KMS-11 (cell line): ENCODE data around the gene SEBOX.
A peak's percentile ranks its signal among the peaks of the same experiment; 100 is the strongest.

Source experiments
- H2AFZ ChIP-seq: fragments of 200-600 bp; sonication (generic); 2 replicates; pipeline ENCODE4 v1.6.1; 2016; ENCODE audit warnings: antibody characterized with exemption, mixed run types, low read depth
- H3K27ac ChIP-seq: fragments of 200-600 bp; sonication (generic); 2 replicates; pipeline ENCODE4 v1.6.1; 2016; ENCODE audit warnings: mild to moderate bottlenecking, mixed run types
- H3K27me3 ChIP-seq: fragments of 200-600 bp; sonication (generic); 2 replicates; pipeline ENCODE4 v1.6.1; 2017; ENCODE audit warnings: mild to moderate bottlenecking, low read depth, mixed run types, moderate library complexity; ENCODE audit not compliant: insufficient read depth
- H3K36me3 ChIP-seq: fragments of 200-600 bp; sonication (generic); 2 replicates; pipeline ENCODE4 v1.6.1; 2017; ENCODE audit warnings: mild to moderate bottlenecking, mixed run types; ENCODE audit not compliant: insufficient read depth
- H3K4me1 ChIP-seq: fragments of 200-600 bp; sonication (generic); 2 replicates; pipeline ENCODE4 v1.6.1; 2016; ENCODE audit warnings: mild to moderate bottlenecking, low read depth, mixed run types; ENCODE audit not compliant: poor library complexity, severe bottlenecking
- H3K4me2 ChIP-seq: fragments of 200-600 bp; sonication (generic); 2 replicates; pipeline ENCODE4 v1.7.0; 2016; ENCODE audit warnings: mild to moderate bottlenecking, mixed run types
- H3K4me3 ChIP-seq: fragments of 200-600 bp; sonication (generic); IDR thresholded peaks from 2 replicates; pipeline ENCODE4 v1.6.1; 2017; ENCODE audit warnings: low read depth, low read length, mixed read lengths; ENCODE audit not compliant: insufficient read depth
- H3K79me2 ChIP-seq: fragments of 200-600 bp; sonication (generic); 2 replicates; pipeline ENCODE4 v1.6.1; 2016; ENCODE audit warnings: low read depth, mixed run types; ENCODE audit not compliant: insufficient read depth
- H3K9ac ChIP-seq: fragments of 200-600 bp; sonication (generic); 2 replicates; pipeline ENCODE4 v1.6.1; 2016; ENCODE audit warnings: mild to moderate bottlenecking, mixed run types
- H4K20me1 ChIP-seq: fragments of 200-600 bp; sonication (generic); 2 replicates; pipeline ENCODE4 v1.6.1; 2016; ENCODE audit warnings: mild to moderate bottlenecking, mixed run types; ENCODE audit not compliant: insufficient read depth
- TF ChIP-seq, protein P1 (sequence below): fragments of 200-600 bp; sonication (generic); conservative IDR thresholded peaks from 2 replicates; pipeline ENCODE4 v1.6.1; 2017; ENCODE audit warnings: low read depth, mild to moderate bottlenecking, antibody characterized with exemption, low read length, moderate library complexity, mixed read lengths

SEBOX gene

DNA sequence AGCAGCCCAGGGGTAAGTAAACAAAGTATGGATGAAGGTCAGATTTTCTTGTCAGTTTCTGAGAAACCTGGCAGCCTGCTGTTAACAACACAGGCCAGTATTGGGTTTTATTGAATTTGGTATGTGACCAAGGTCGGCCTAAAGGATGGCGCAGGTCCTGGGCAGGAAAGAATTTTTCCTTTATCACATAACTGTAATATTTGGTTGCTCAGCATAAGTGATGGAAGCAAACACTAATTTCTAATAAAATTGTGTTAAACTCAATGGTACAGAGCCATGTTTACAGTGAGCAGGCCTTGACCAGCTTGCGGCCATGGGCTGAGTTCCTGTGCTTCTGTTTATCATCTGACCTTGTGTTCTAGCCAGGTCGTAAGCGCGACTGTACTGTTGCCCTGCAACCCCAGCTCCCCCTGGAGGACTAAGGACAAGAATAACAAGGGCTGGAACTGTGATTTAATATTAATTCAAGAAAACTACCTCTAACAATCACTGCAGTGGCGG, 18.2 kb downstream of the SEBOX start:
- TF ChIP-seq, protein P1, sequence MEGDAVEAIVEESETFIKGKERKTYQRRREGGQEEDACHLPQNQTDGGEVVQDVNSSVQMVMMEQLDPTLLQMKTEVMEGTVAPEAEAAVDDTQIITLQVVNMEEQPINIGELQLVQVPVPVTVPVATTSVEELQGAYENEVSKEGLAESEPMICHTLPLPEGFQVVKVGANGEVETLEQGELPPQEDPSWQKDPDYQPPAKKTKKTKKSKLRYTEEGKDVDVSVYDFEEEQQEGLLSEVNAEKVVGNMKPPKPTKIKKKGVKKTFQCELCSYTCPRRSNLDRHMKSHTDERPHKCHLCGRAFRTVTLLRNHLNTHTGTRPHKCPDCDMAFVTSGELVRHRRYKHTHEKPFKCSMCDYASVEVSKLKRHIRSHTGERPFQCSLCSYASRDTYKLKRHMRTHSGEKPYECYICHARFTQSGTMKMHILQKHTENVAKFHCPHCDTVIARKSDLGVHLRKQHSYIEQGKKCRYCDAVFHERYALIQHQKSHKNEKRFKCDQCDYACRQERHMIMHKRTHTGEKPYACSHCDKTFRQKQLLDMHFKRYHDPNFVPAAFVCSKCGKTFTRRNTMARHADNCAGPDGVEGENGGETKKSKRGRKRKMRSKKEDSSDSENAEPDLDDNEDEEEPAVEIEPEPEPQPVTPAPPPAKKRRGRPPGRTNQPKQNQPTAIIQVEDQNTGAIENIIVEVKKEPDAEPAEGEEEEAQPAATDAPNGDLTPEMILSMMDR, result peak; percentile 23; the same call in 1 of the 2 replicates
- Histone ChIP-seq H3K79me2 (no peaks in the 10 kb centered on the region), H3K4me2 (no peak overlapping the region), H3K4me1 (no peaks in the 10 kb centered on the region), H3K9ac (no peak overlapping the region), H3K27me3 (no peaks in the 10 kb centered on the region), H3K4me3 (no peak overlapping the region), H4K20me1 (no peaks in the 10 kb centered on the region), H3K36me3 (peaks cover 4% of the 10 kb centered on the region; the same call in 1 of the 2 replicates), H3K27ac (no peak overlapping the region), H2AFZ (no peak overlapping the region)

DNA sequence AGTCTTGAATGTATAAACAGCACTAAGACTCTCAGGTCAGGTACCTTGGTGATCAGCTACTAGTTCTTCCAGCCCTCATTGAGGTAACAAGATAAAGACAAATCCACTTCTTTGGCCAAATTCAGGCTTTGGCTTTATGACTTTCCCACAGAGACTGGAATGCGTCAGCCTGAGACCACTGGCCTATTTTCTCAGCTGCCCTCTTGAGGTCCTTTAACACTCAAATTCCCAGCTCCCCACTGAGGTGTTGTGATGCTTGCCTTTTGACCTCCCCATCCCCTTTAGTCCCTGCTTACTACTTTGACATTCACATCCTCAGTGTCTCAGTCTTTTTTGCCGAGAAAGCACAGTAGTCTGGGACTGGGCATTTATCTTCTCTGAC, 18.8 kb downstream of the SEBOX start:
- Histone ChIP-seq H3K27me3 (no peaks in the 10 kb centered on the region), H3K27ac (no peak overlapping the region), H3K4me1 (no peaks in the 10 kb centered on the region), H2AFZ (no peak overlapping the region), H3K9ac (no peak overlapping the region), H4K20me1 (no peaks in the 10 kb centered on the region), H3K4me3 (no peak overlapping the region), H3K36me3 (peaks cover 4% of the 10 kb centered on the region; the same call in 1 of the 2 replicates), H3K79me2 (no peaks in the 10 kb centered on the region), H3K4me2 (no peak overlapping the region)
- TF ChIP-seq, protein P1, result no peak

DNA sequence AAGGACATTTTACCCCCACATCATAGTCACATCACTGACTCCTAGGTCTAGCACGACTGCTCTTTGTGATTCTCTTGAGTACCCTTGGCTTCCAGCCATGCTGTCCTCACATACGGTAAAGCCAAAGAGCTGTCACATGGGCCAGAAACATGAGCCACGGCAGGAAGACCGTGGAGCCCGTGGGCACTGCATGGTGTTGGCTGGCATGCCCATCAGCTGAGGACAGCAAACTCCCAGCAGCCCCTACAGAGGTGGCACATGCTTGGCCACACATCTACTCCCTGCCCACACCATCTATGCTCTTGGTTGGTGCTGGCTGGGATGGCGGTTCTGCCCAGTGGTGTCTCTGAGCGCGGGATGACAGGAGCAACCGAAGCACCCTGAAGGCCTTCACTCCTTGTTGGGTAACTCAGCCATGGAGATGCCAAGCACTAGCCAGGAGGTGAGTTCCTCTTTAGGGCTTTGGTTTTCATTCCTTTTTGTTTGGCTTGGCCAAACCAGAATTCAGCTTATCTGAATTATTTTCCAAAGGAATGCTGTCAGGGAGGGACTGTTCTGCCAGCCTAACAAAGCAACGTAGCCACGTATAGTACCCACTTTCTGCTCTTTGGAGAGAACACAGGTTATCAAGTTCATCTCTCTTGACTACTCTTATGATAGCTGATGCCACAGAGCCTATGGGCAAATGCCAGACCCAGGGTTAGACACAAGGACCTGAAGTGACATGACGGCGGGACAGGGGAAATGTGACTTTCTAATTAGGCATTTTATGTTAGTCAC, 19.4 kb downstream of the SEBOX start:
- TF ChIP-seq, protein P1, result no peak
- Histone ChIP-seq H3K36me3 (peaks cover 4% of the 10 kb centered on the region; the same call in 1 of the 2 replicates), H3K27ac (no peak overlapping the region), H3K9ac (no peak overlapping the region), H2AFZ (no peak overlapping the region), H4K20me1 (no peaks in the 10 kb centered on the region), H3K4me2 (no peak overlapping the region), H3K79me2 (no peaks in the 10 kb centered on the region), H3K4me3 (no peak overlapping the region), H3K4me1 (no peaks in the 10 kb centered on the region), H3K27me3 (no peaks in the 10 kb centered on the region)

DNA sequence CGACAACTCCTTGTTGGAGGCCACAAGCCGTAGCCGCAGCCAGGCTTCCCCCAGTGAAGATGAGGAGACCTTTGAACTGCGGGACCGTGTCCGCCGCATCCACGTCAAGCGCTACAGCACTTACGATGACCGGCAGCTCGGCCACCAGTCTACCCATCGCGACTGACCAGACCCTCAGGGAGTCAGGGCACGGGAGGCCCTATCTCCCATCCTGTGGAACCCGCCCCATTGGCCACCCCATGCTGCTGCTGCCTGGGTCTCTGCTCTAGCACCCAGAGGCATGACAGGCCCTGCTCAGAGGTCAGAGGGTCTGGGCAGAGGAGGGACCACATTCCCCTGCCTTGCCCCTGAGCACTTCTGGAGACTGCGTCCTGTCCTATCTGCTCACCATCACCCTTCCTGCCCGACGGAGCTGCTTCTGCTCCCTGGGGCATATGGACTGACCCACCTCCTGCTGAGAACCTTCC, 20.5 kb downstream of the SEBOX start:
- H3K4me1 ChIP-seq, result no peaks in the 10 kb centered on the region
- H3K27ac ChIP-seq, result no peak overlapping the region
- peaks cover 4% of the 10 kb centered on the region; the same call in 1 of the 2 replicates for H3K36me3 ChIP-seq
- H3K4me2 ChIP-seq, result no peak overlapping the region
- TF ChIP-seq, protein P1, result no peak
- H3K27me3 ChIP-seq, result no peaks in the 10 kb centered on the region
- no peak overlapping the region for H2AFZ ChIP-seq
- H3K9ac ChIP-seq, result no peak overlapping the region
- no peak overlapping the region for H3K4me3 ChIP-seq
- H4K20me1 ChIP-seq, result no peaks in the 10 kb centered on the region
- H3K79me2 ChIP-seq, result no peaks in the 10 kb centered on the region
